Prostate gland (tissue), 2 donors: ENCODE data around the gene STK4. TPM values are rescaled to one million over a fixed set of nuclear protein-coding genes. Genes with fewer than 3 reads are reported as not detected.
A peak's percentile ranks its signal among the peaks of the same experiment; 100 is the strongest.

Experiments used
- DNase-seq: peaks from one replicate; pipeline ENCODE4 v3.0.0-alpha.2; 2019; ENCODE audit warnings: low spot score
- H3K27ac ChIP-seq, 2 donors: fragments of 200-600 bp; sonication (generic); 2 replicates each; pipeline ENCODE4 v1.5.1; 2017 to 2019
- H3K27me3 ChIP-seq: fragments of 200-600 bp; sonication (generic); replicated peaks from 2 replicates; pipeline ENCODE4 v1.5.1; 2019; ENCODE audit not compliant: insufficient read depth
- H3K36me3 ChIP-seq, 2 donors: fragments of 200-600 bp; sonication (generic); 1 replicate in 1 of 2; 2 replicates in 1 of 2; pipeline versions ENCODE4 v1.5.1 to v1.8.1; 2017 to 2019
- H3K4me1 ChIP-seq: fragments of 200-600 bp; sonication (generic); replicated peaks from 2 replicates; pipeline ENCODE4 v1.5.1; 2019
- H3K4me3 ChIP-seq, 2 donors: fragments of 200-600 bp; sonication (generic); 2 replicates each; pipeline ENCODE4 v1.5.1; 2017 to 2019
- H3K9me3 ChIP-seq: fragments of 200-600 bp; sonication (generic); 2 replicates; pipeline ENCODE4 v1.5.1; 2017
- POLR2A ChIP-seq: fragments of 450-650 bp; IDR thresholded peaks from one replicate; pipeline ENCODE4 v1.6.1; 2016; ENCODE audit warnings: antibody characterized with exemption, mild to moderate bottlenecking
- POLR2AphosphoS5 ChIP-seq: sonication (generic); formaldehyde crosslinking; IDR thresholded peaks from one replicate; pipeline ENCODE4 v1.6.1; 2017; ENCODE audit warnings: antibody characterized with exemption
- WGBS: methylation state at CpG from one replicate; pipeline ENCODE4 v1.1.5; 2018; 5-methylcytosine and 5-hydroxymethylcytosine counted together
- intact Hi-C: fragments of 100-400 bp; cut with DNase I; formaldehyde crosslinking; loops from one replicate; pipeline ENCODE4 v1.14.2; 2022
- total RNA-seq, 2 donors: library from RNA; depleted of rRNA; stranded (reverse); fragments of >200 nt; gene quantifications; one replicate each; pipeline ENCODE4 v1.1.0, GENCODE V29; 2016
- TF ChIP-seq, protein P1 (sequence below), 4 experiments: fragments of 200-600 bp in 2 of 4; fragments of 450-650 bp in 2 of 4; sonication (generic) in 2 of 4; IDR thresholded peaks; 1 replicate in 3 of 4; 2 replicates in 1 of 4; pipeline ENCODE4 v1.5.1; 2016 to 2019; ENCODE audit warnings: antibody characterized with exemption in 4 of 4, mild to moderate bottlenecking in 2 of 4, moderate library complexity in 2 of 4

STK4 gene
- total RNA-seq, 2 donors from 2014 or later, result 14.4 to 35.1 TPM

DNA sequence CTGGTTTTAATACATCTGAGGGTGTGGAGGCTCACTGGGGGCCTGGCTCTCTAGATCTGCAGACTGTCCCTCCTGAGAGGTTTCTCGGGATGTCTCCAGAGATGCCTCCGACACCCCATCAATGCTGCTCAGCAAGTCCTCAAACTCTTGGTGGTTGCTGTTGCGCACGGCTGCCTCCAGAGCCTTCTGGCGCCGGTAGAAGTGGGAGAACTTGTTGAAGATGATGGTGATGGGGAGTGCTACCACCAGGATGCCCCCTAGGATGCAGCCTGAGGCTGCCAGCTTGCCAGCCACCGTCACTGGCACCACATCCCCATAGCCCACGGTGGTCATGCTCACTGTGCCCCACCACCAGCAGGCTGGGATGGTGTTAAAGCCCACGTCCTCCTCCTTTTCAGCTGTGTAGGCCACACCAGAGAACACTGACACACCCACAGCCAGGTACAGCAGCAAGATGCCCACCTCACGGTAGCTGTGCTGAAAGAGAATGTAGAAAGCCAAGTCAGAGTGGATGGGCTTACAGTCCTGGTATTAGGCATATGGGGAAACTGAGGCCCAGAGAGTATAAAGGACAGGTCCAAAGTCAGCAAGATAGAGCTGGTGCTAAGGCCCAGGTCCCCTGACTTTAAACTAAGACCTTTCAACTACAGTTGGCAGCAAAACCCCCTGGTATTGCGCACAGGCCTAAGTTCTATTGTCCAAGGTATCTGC is 128.7 kb downstream of the STK4 start:
- no peaks in the 10 kb centered on the region for H3K36me3 ChIP-seq
- TF ChIP-seq POLR2AphosphoS5, result no peak
- TF ChIP-seq, protein P1, sequence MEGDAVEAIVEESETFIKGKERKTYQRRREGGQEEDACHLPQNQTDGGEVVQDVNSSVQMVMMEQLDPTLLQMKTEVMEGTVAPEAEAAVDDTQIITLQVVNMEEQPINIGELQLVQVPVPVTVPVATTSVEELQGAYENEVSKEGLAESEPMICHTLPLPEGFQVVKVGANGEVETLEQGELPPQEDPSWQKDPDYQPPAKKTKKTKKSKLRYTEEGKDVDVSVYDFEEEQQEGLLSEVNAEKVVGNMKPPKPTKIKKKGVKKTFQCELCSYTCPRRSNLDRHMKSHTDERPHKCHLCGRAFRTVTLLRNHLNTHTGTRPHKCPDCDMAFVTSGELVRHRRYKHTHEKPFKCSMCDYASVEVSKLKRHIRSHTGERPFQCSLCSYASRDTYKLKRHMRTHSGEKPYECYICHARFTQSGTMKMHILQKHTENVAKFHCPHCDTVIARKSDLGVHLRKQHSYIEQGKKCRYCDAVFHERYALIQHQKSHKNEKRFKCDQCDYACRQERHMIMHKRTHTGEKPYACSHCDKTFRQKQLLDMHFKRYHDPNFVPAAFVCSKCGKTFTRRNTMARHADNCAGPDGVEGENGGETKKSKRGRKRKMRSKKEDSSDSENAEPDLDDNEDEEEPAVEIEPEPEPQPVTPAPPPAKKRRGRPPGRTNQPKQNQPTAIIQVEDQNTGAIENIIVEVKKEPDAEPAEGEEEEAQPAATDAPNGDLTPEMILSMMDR (IDR thresholded peaks at IDR 0.05), result no peak
- no peak for TF ChIP-seq POLR2A
- intact Hi-C loops, result loop anchor here (5.0 kb wide), 3 partner anchors 53 to 197 kb away; no protein-coding TSS in a partner anchor
- no peak overlapping the region for H3K4me3 ChIP-seq
- WGBS, result 94% methylated on average over 11 of the region's 11 CpGs
- H3K27ac ChIP-seq, result no peak overlapping the region
- DNase-seq, result no peak
- no peaks in the 10 kb centered on the region for H3K9me3 ChIP-seq
- peaks cover 3% of the 10 kb centered on the region for H3K27me3 ChIP-seq
- H3K4me1 ChIP-seq, result peaks cover 5% of the 10 kb centered on the region

DNA sequence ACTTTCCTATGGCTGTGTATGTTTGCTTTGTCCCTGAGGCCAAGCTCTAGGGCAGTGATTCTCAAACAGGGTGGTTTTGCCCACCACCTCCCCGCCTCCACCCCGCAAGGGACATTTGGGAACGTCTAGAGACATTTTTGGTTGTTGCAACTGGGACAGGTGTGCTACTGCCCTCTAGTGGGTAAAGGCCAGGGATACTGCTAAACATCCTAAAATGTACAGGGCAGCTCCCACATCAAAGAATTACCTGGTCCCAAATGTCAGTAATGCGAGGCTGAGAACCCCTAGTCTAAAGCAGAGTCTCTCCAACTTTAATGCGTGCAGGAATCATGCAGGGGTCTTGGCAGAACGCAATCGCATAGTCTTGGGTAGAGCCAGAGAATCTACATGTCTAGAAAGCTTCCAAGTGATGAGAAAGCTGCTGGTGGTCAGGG is 129.5 kb downstream of the STK4 start:
- DNase-seq, result peak; percentile 60
- 4% methylated on average over 7 of the region's 7 CpGs for WGBS
- Histone ChIP-seq H3K9me3 (no peaks in the 10 kb centered on the region), H3K4me1 (peaks cover 5% of the 10 kb centered on the region), H3K36me3 (no peaks in the 10 kb centered on the region), H3K4me3 (no peak overlapping the region), H3K27me3 (peaks cover 3% of the 10 kb centered on the region), H3K27ac (no peak overlapping the region)
- TF ChIP-seq POLR2A (no peak), POLR2AphosphoS5 (peak; percentile 12)
- TF ChIP-seq, protein P1 (IDR thresholded peaks at IDR 0.05), result peak; percentile 44 to 81 (median 61)
- intact Hi-C loops, result loop anchor here (5.0 kb wide), 3 partner anchors 54 to 196 kb away; no protein-coding TSS in a partner anchor

DNA sequence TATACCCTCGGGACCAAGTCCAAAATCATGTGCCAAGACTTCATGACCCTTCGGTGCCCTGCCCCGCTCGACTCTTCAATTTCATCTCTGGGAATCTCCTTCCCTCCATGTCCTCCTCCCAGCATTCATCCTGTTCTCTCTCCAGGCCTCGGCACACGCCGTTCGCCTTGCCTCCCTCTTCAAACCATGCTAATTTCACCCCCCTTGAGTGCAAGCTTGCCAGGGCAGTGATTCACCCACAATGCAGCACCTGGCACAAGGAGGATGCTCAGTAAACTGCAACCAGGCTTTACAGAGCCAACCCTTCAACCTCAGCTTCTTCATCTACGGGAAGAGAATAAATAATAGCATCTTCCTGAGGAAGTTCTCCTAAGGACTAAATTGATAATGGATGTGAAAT is 130.5 kb downstream of the STK4 start:
- no peak overlapping the region for H3K27ac ChIP-seq
- intact Hi-C loops, result loop anchor here (5.0 kb wide), 3 partner anchors 54 to 196 kb away; no protein-coding TSS in a partner anchor
- H3K9me3 ChIP-seq, result no peaks in the 10 kb centered on the region
- peaks cover 5% of the 10 kb centered on the region for H3K4me1 ChIP-seq
- no peak for DNase-seq
- H3K4me3 ChIP-seq, result no peak overlapping the region
- TF ChIP-seq POLR2AphosphoS5 (no peak), POLR2A (no peak)
- TF ChIP-seq, protein P1 (IDR thresholded peaks at IDR 0.05), result no peak
- H3K36me3 ChIP-seq, result no peaks in the 10 kb centered on the region
- peaks cover 3% of the 10 kb centered on the region for H3K27me3 ChIP-seq
- WGBS, result 80% methylated on average over 9 of the region's 9 CpGs

DNA sequence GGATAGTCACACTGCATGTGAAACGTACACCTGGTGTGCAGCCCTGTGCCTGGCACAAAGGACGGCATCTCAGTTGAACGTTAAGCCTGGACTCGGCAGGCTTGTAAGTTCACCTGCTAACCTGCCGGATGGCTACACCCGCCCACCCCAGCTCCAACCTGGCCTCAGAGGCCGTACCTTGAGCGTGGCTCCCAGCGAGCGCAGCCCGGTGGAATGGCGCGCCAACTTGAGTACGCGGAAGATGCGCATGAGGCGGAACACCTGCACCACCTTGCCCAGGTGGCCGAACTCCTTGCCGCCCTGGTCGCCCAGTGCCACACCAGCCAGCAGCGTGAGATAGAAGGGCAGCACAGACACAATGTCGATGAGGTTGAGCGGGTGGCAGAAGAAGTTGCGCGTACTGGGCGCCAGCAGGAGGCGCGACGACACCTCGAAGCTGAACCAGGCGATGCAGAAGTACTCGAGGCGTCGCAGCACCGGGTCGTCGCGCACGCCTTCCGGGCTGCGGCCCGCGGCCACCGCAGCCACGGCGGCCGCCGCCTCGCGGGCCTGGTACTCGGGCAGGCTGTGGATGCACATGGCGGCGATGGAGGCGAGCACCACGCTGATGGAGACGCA is 131.3 kb downstream of the STK4 start:
- WGBS, result 32% methylated on average over 55 of the region's 56 CpGs
- Histone ChIP-seq H3K4me1 (peaks cover 5% of the 10 kb centered on the region), H3K27ac (no peak overlapping the region), H3K27me3 (peaks cover 3% of the 10 kb centered on the region), H3K9me3 (no peaks in the 10 kb centered on the region), H3K36me3 (no peaks in the 10 kb centered on the region), H3K4me3 (peak overlapping the region in 1 of 2 donors; percentile 10)
- no peak for TF ChIP-seq POLR2A
- TF ChIP-seq POLR2AphosphoS5, result no peak
- TF ChIP-seq, protein P1 (IDR thresholded peaks at IDR 0.05), result peak in 2 of 4 experiments; percentile 43 to 54
- intact Hi-C loops, result loop anchor here (5.0 kb wide), 3 partner anchors 55 to 195 kb away; no protein-coding TSS in a partner anchor
- DNase-seq, result no peak
